Dedifferentiated amniotic fluid mesenchymal stem cell (primary cell): ENCODE results near the gene CPSF4L.

Experiments
- DNase-seq: peaks from one replicate; pipeline ENCODE4 v3.0.0-alpha.2; 2016; ENCODE audit errors: extremely low spot score

CPSF4L gene

GRCh38 chr17:73289549-73290254, 28.0 kb upstream of the CPSF4L start:
- no peak for DNase-seq

DNA sequence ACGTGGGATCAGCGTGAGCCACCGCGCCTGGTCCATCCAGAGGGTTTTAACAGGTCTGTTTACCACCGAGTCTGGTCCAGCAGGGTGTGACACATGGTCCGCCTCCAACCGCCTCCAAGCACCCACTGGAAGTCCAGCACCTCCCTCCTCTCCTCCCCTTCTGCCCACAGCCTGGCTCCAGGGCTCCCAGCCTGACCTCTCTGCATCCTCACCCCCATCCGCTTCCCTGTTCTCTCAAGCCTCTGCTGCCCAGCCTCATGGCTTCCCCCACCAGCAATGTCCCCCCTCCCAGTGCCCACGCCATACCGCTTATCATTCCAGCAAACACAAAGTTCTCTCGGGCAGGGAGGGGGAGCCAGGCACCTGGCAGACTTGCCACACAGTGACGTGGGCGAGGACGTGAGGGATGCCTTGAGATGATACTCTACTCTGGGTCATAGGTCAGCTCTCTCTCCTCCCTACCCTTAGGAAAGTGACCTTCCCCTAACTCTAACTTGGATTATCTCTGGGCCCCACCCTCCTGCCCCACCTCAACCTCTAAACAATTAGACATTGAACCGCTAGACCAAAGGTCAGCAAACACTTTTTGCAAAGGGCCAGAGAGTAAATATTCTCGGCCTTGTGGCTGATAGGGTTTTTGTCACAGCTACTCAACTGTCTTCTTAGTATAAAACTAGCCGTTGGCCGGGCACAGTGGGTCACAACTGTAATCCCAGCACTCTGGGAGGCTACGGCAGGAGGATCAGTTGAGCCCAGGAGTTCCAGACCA, 27.0 kb upstream of the CPSF4L start:
- DNase-seq = no peak

GRCh38 chr17:73286863-73287296, 25.2 kb upstream of the CPSF4L start:
- no peak for DNase-seq

- no peak for DNase-seq
These were observed 24.5 kb upstream of the CPSF4L start for GRCh38 chr17:73285916-73286862.

DNA sequence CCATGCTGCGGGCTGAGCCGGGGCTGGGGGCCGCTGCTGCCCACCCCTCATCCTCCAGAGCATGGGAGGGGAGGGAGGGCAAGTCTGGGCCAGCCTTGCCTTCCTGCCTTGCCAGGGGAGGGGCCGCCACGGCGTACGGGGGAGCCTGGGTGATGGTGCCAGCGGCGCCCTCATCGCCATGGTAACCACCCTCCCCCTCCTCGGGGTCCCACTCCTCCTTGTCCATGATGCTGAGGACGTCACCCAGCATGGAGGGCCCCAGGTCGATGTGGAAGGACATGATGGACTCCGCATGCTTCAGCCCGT, 23.9 kb upstream of the CPSF4L start:
- no peak for DNase-seq

- no peak for DNase-seq
These were observed 23.4 kb upstream of the CPSF4L start for GRCh38 chr17:73284906-73285602.

GRCh38 chr17:73284354-73284753, 22.7 kb upstream of the CPSF4L start:
- DNase-seq = no peak

DNA sequence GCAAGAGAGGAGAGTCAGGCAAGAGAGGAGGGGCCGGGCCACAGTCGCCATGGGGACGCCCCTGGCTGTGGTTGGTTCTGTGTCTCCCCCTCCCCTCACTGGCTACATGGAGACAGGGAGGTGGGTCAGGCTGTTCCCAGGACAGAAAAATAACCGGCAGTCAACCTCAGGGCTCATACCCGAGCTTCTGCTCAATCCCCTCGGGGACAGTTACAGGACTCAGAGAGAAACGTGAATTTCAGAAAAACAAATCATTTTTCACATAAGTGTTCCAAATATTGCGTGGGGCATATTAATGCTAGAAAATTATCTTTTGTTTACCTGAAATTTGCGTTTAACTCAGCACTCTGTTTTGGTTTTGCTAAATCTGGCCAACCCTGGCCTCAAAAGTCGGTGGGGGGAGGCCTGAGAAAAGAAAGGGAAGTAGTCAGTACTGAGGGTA, 22.2 kb upstream of the CPSF4L start:
- DNase-seq = no peak

GRCh38 chr17:73283250-73283649, 21.6 kb upstream of the CPSF4L start:
- no peak for DNase-seq

- no peak for DNase-seq
These were observed 20.9 kb upstream of the CPSF4L start for GRCh38 chr17:73282629-73283028.

DNA sequence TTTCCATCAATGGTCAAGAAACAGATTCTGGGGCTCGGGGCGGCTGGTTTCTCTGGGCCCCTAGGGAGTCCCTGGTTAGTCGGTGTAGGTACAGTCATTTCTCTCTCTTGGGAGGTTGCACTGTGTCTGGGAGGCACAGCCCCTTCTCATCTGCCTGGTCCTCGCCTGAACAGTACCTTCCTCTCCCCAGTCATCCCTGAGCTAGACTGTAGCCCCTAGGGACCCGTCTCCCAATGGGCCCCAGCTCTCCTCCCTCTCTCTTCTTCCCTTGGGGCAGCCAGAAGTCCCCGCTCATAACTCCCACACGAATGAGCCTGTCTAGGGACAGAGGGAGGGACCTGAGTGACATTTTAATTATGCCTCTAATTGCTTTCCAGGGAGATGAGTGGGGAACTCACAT, 20.2 kb upstream of the CPSF4L start:
- no peak for DNase-seq

DNA sequence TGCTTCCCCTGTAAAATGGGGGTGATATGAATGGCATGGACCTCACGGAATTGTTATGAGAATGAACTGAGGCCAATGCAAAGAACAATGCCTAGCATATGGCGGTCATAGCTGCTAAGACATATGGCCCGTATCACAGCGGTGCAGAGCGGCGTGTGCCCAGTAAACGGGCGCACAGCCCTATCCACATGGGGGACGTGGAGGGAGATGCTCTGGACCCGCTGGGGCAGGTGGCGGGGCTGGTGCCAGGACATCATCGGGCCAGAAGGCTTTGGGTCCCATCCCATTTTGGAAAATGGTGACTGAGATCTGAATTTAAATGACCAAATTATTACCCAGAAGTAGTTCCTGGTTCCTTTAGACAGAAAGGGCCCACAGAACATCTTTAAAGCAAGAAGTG, 18.5 kb upstream of the CPSF4L start:
- no peak for DNase-seq

- no peak for DNase-seq
These were observed 18.0 kb upstream of the CPSF4L start for GRCh38 chr17:73279704-73280103.

DNA sequence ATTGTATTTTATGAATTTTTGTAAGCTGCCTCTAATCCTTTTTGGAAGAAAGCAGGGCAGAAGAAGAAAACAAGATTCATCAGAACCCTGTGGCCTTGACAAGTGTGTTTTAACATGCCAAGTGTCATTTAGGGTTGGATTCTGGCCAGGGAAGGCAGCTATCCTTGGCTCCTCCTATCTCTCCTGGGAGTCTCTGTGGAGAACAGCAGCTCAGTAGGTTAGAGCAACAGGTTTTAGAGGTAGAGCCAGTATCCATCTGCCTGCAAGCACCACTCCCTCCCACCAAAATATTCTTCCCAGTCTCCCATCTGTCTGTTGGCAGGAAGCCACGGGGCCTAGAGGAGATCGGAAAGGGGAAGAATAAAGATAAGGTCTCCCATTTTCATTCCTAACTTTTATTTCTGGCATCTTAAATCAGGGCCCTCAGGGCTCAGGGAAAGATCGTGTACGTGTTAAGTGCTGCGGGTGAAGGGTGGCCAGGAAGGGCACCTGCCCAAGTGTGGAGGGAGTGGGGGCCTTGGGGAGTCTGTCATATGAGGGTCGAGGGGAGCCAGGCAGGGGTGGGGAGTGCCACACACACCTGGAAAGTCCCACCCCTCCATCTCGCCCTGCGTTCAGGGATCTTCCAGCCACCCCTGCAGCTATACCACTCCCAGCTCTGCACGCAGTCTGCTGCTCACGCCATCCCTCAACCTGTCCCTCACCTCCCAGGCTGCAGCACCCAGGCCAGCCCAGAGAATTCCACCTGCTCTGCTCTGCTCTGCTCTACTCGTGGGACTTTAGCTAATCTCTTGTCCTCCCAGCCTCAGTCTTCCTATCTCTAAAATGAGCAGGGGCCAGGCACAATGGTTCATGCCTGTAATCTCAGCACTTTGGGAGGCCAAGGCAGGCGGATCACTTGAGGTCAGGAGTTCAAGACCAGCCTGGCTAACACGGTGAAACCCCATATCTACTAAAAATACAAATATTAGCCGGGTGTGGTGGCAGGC, 17.1 kb upstream of the CPSF4L start:
- no peak for DNase-seq

GRCh38 chr17:73278049-73278464, 16.4 kb upstream of the CPSF4L start:
- no peak for DNase-seq

DNA sequence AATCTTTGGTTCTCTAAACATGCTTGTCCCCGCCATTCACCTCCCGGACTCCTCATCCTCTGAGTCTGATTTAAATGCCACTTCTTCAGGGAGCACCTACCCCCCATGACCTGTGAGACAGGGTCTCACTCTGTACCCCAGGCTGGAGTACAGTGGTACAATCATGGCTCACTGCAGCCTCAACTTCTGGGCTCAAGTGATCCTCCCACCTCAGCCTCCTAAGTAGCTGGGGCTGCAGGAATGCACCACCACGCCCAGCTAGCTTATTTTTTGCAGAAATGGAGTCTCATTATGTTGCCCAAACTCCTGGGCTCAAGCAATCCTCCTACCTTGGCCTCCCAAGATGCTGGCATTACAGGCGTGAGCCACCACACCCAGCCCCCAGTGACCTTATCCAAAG, 12.8 kb upstream of the CPSF4L start:
- no peak for DNase-seq

GRCh38 chr17:73272906-73273218, 11.2 kb upstream of the CPSF4L start:
- no peak for DNase-seq

DNA sequence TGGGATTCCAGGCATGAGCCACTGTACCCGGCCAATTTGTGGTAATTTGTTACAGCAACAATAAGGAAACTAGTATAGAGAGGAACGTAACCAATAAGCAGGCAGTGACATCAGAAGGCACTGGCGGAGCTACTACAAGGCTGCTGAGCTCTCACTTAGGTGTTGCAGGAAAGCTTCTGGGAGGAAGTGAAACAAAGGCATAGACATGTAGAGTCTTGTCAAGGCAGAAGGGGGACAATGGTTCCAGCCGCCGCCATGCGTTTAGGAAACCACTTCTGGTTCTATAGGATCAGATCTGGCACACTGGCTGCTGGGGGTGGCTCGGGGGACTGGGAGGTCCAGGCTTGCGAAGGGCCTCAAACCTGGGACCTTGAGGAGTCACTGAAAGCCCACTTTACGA, 9.4 kb upstream of the CPSF4L start:
- DNase-seq = peak; percentile 2

GRCh38 chr17:73269791-73270190, 8.1 kb upstream of the CPSF4L start:
- no peak for DNase-seq

GRCh38 chr17:73269329-73269615, 7.6 kb upstream of the CPSF4L start:
- DNase-seq = no peak
